CD8-positive, alpha-beta memory T cell (primary cell): ENCODE results near the gene SLC34A1. TPM values are rescaled to one million over a fixed set of nuclear protein-coding genes. Genes with fewer than 3 reads are reported as not detected.

ENCODE experiments used
- CTCF ChIA-PET: fragments of 350-600 bp; sonication (Branson Sonifier 250); formaldehyde crosslinking; loops from one replicate; lab custom pipeline; 2021; ENCODE audit warnings: antibody characterized with exemption; lab: Charles Lee
- POLR2A ChIA-PET: fragments of 350-600 bp; sonication (Branson Sonifier 250); formaldehyde crosslinking; loops from one replicate; lab custom pipeline; 2021; ENCODE audit warnings: antibody characterized with exemption; lab: Charles Lee
- DNase-seq, 5 donors: peaks; one replicate each; pipeline versions ENCODE4 v3.0.0 to v3.0.0-alpha.2; 2020 to 2022; ENCODE audit warnings: mixed read lengths in 1 of 5
- H3K27ac ChIP-seq: one replicate; pipeline ENCODE4 v1.7.0; 2013; ENCODE audit warnings: low read depth, mild to moderate bottlenecking, low read length, moderate library complexity
- H3K27me3 ChIP-seq: 2 replicates; pipeline ENCODE4 v1.7.0; 2013; ENCODE audit warnings: low read length, mild to moderate bottlenecking; ENCODE audit not compliant: insufficient read depth, poor library complexity, severe bottlenecking
- H3K36me3 ChIP-seq: 2 replicates; pipeline ENCODE4 v1.7.0; 2013; ENCODE audit warnings: mild to moderate bottlenecking, low read length, moderate library complexity; ENCODE audit not compliant: insufficient read depth
- H3K4me1 ChIP-seq: 2 replicates; pipeline ENCODE4 v1.7.0; 2013; ENCODE audit warnings: mild to moderate bottlenecking, low read length, moderate library complexity; ENCODE audit not compliant: insufficient read depth
- H3K4me3 ChIP-seq: 2 replicates; pipeline ENCODE4 v1.7.0; 2013; ENCODE audit warnings: mild to moderate bottlenecking, low read length
- H3K9me3 ChIP-seq: 2 replicates; pipeline ENCODE4 v1.7.0; 2013; ENCODE audit warnings: mild to moderate bottlenecking, low read length
- H3K27ac Mint-ChIP-seq, 8 donors: one replicate each; pipeline ENCODE4 v1.8.0; 2020 to 2021; ENCODE audit warnings: mixed read lengths in 8 of 8, mild to moderate bottlenecking in 6 of 8, inconsistent platforms in 3 of 8, moderate library complexity in 3 of 8
- H3K27me3 Mint-ChIP-seq, 2 donors: one replicate each; pipeline ENCODE4 v1.8.0; 2020 to 2021; ENCODE audit warnings: mixed read lengths in 2 of 2, mild to moderate bottlenecking in 1 of 2, moderate library complexity in 1 of 2
- H3K36me3 Mint-ChIP-seq, 3 donors: one replicate each; pipeline ENCODE4 v1.8.0; 2020 to 2021; ENCODE audit warnings: mixed read lengths in 3 of 3, inconsistent platforms in 1 of 3, mild to moderate bottlenecking in 1 of 3
- H3K4me1 Mint-ChIP-seq, 3 donors: one replicate each; pipeline ENCODE4 v1.8.0; 2020 to 2021; ENCODE audit warnings: mixed read lengths in 3 of 3, inconsistent platforms in 1 of 3, mild to moderate bottlenecking in 1 of 3
- H3K4me3 Mint-ChIP-seq, 7 donors: one replicate each; pipeline ENCODE4 v1.8.0; 2020 to 2021; ENCODE audit warnings: mixed read lengths in 7 of 7, mild to moderate bottlenecking in 6 of 7, moderate library complexity in 4 of 7, inconsistent platforms in 2 of 7
- H3K9me3 Mint-ChIP-seq, 5 donors: one replicate each; pipeline ENCODE4 v1.8.0; 2020 to 2022; ENCODE audit warnings: mixed read lengths in 5 of 5, mild to moderate bottlenecking in 3 of 5, moderate library complexity in 2 of 5, inconsistent platforms in 1 of 5
- polyA plus RNA-seq: library from polyadenylated mRNA; unstranded; fragments of 300-500 nt; fragmentation: Illumina TruSeq; gene quantifications from one replicate; pipeline ENCODE4 v1.2.3, GENCODE V29; 2021
- total RNA-seq, 2 experiments: library from RNA; stranded (reverse); gene quantifications; one replicate each; pipeline ENCODE4 v1.2.3, GENCODE V29; 2021

The SLC34A1 gene
- total and polyA plus RNA-seq, 3 experiments from 2014 or later = 0.09 to 0.17 TPM; not detected in 1

- Mint-ChIP-seq H3K36me3 (peaks cover 5 to 86% (median 19%) of the 10 kb centered on the region in 3 donors), H3K4me3 (peak overlapping the region in 1 of 7 donors; percentile 44), H3K4me1 (peaks cover 56 to 87% (median 60%) of the 10 kb centered on the region in 3 donors), H3K9me3 (peaks cover 0 to 2% (median 0%) of the 10 kb centered on the region in 5 donors), H3K27ac (peak overlapping the region in 4 of 8 donors; percentile 10 to 76 (median 48)), H3K27me3 (peaks cover 0 to 3% of the 10 kb centered on the region in 2 donors)
- H3K4me3 ChIP-seq = no peak overlapping the region
- peaks cover 83% of the 10 kb centered on the region for H3K4me1 ChIP-seq
- peaks cover 74% of the 10 kb centered on the region for H3K36me3 ChIP-seq
- no peaks in the 10 kb centered on the region for H3K9me3 ChIP-seq
- no peaks in the 10 kb centered on the region for H3K27me3 ChIP-seq
- ChIA-PET POLR2A (interaction anchor here (2.2 kb wide), 1 partner anchor 10 kb away, joined by 9 read pairs; the partner anchor contains the start of gene PRR7), CTCF (interaction anchor here (1.5 to 15.5 kb wide), 3 partner anchors 10 to 30 kb away, joined by 5 to 307 read pairs (median 6); partner anchors contain the start of genes F12 and PFN3)
- H3K27ac ChIP-seq = no peak overlapping the region
- no peak for DNase-seq
Measured at GRCh38 chr5:177435847-177436536, 51.8 kb downstream of the SLC34A1 start.

- no peak for DNase-seq
- POLR2A ChIA-PET = interaction anchor here (1.3 to 2.2 kb wide), 3 partner anchors 8 to 10 kb away, joined by 3 to 9 read pairs (median 9); partner anchors contain the start of gene PRR7
Measured at GRCh38 chr5:177437623-177438022, 53.4 kb downstream of the SLC34A1 start.

GRCh38 chr5:177438468-177438867 is 54.2 kb downstream of the SLC34A1 start:
- no peaks in the 10 kb centered on the region for H3K9me3 ChIP-seq
- Mint-ChIP-seq H3K9me3 (no peaks in the 10 kb centered on the region), H3K4me1 (peaks cover 43 to 75% (median 51%) of the 10 kb centered on the region in 3 donors), H3K27me3 (no peaks in the 10 kb centered on the region), H3K4me3 (peak overlapping the region in 2 of 7 donors; percentile 13 to 35), H3K27ac (peak overlapping the region in 6 of 8 donors; percentile 27 to 96 (median 67)), H3K36me3 (peaks cover 5 to 88% (median 19%) of the 10 kb centered on the region in 3 donors)
- H3K27ac ChIP-seq = no peak overlapping the region
- peaks cover 70% of the 10 kb centered on the region for H3K36me3 ChIP-seq
- H3K4me3 ChIP-seq = no peak overlapping the region
- no peaks in the 10 kb centered on the region for H3K27me3 ChIP-seq
- H3K4me1 ChIP-seq = peaks cover 59% of the 10 kb centered on the region
- no peak for DNase-seq
- POLR2A ChIA-PET = interaction anchor here (1.3 to 2.0 kb wide), 2 partner anchors 9 kb away, joined by 3 to 9 read pairs; no protein-coding TSS in a partner anchor
- CTCF ChIA-PET = interaction anchor here (1.2 to 20.8 kb wide), 8 partner anchors 9 to 59 kb away, joined by 3 to 326 read pairs (median 6); partner anchors contain the start of genes F12, GRK6, PDLIM7 and PFN3

More at GRCh38 chr5:177437623-177438022, 53.4 kb downstream of the SLC34A1 start:
- CTCF ChIA-PET = interaction anchor here (0.9 to 15.5 kb wide), 9 partner anchors 8 to 67 kb away, joined by 3 to 307 read pairs (median 6); partner anchors contain the start of genes F12, GRK6, PDLIM7 and PFN3
- no peak overlapping the region for H3K4me3 ChIP-seq
- peak overlapping the region in 3 of 8 donors; percentile 51 to 76 (median 72) for H3K27ac Mint-ChIP-seq
- peaks cover 47 to 78% (median 51%) of the 10 kb centered on the region in 3 donors for H3K4me1 Mint-ChIP-seq
- no peaks in the 10 kb centered on the region for H3K27me3 ChIP-seq
- H3K36me3 ChIP-seq = peaks cover 79% of the 10 kb centered on the region
- peaks cover 0 to 2% (median 0%) of the 10 kb centered on the region in 5 donors for H3K9me3 Mint-ChIP-seq
- peaks cover 5 to 90% (median 19%) of the 10 kb centered on the region in 3 donors for H3K36me3 Mint-ChIP-seq
- no peaks in the 10 kb centered on the region for H3K9me3 ChIP-seq
- no peak overlapping the region for H3K4me3 Mint-ChIP-seq
- H3K27me3 Mint-ChIP-seq = no peaks in the 10 kb centered on the region
- H3K4me1 ChIP-seq = peaks cover 68% of the 10 kb centered on the region
- no peak overlapping the region for H3K27ac ChIP-seq

GRCh38 chr5:177439518-177440053 is 55.4 kb downstream of the SLC34A1 start:
- no peak overlapping the region for H3K4me3 ChIP-seq
- CTCF ChIA-PET = interaction anchor here (1.2 to 20.8 kb wide), 7 partner anchors 9 to 50 kb away, joined by 3 to 326 read pairs (median 9); partner anchors contain the start of genes F12, GRK6 and PFN3
- H3K4me1 Mint-ChIP-seq = peaks cover 45 to 72% (median 46%) of the 10 kb centered on the region in 3 donors
- H3K27me3 Mint-ChIP-seq = no peaks in the 10 kb centered on the region
- no peak overlapping the region for H3K27ac ChIP-seq
- H3K27me3 ChIP-seq = no peaks in the 10 kb centered on the region
- peak overlapping the region in 7 of 8 donors; percentile 13 to 96 (median 93) for H3K27ac Mint-ChIP-seq
- H3K4me3 Mint-ChIP-seq = peak overlapping the region in 3 of 7 donors; percentile 9 to 67 (median 19)
- DNase-seq = no peak
- H3K36me3 ChIP-seq = peaks cover 59% of the 10 kb centered on the region
- no peaks in the 10 kb centered on the region for H3K9me3 ChIP-seq
- POLR2A ChIA-PET = interaction anchor here (0.7 to 2.4 kb wide), 2 partner anchors 11 to 13 kb away, joined by 3 to 14 read pairs; partner anchors contain the start of gene GRK6
- no peaks in the 10 kb centered on the region for H3K9me3 Mint-ChIP-seq
- H3K36me3 Mint-ChIP-seq = peaks cover 5 to 78% (median 19%) of the 10 kb centered on the region in 3 donors
- peaks cover 49% of the 10 kb centered on the region for H3K4me1 ChIP-seq

- peak overlapping the region; percentile 13 to 96 (median 93) for H3K27ac Mint-ChIP-seq
- no peaks in the 10 kb centered on the region for H3K27me3 ChIP-seq
- ChIA-PET CTCF (interaction anchor here (0.6 to 20.8 kb wide), 8 partner anchors 11 to 916 kb away, joined by 3 to 326 read pairs (median 8); partner anchors contain the start of genes F12, GRK6, PDLIM7 and PFN3), POLR2A (interaction anchor here (0.6 to 2.4 kb wide), 5 partner anchors 9 to 66 kb away, joined by 3 to 14 read pairs (median 3); partner anchors contain the start of gene GRK6)
- peak in 4 of 5 donors; percentile 38 to 65 (median 59) for DNase-seq
- H3K4me3 ChIP-seq = no peak overlapping the region
- H3K27ac ChIP-seq = peak overlapping the region; percentile 43
- H3K4me1 ChIP-seq = peaks cover 49% of the 10 kb centered on the region
- no peaks in the 10 kb centered on the region for H3K9me3 ChIP-seq
- H3K4me1 Mint-ChIP-seq = peaks cover 47 to 75% (median 53%) of the 10 kb centered on the region in 3 donors
- peak overlapping the region in 5 of 7 donors; percentile 9 to 67 (median 44) for H3K4me3 Mint-ChIP-seq
- H3K36me3 ChIP-seq = peaks cover 52% of the 10 kb centered on the region
- no peaks in the 10 kb centered on the region for H3K27me3 Mint-ChIP-seq
- peaks cover 5 to 70% (median 19%) of the 10 kb centered on the region in 3 donors for H3K36me3 Mint-ChIP-seq
- no peaks in the 10 kb centered on the region for H3K9me3 Mint-ChIP-seq
Measured at GRCh38 chr5:177440211-177440989, 56.2 kb downstream of the SLC34A1 start.

- POLR2A ChIA-PET = interaction anchor here (0.9 to 8.6 kb wide), 5 partner anchors 9 to 38 kb away, joined by 3 to 154 read pairs (median 7); partner anchors contain the start of gene GRK6
- peak overlapping the region; percentile 43 for H3K27ac ChIP-seq
- H3K27me3 ChIP-seq = no peaks in the 10 kb centered on the region
- no peaks in the 10 kb centered on the region for H3K9me3 ChIP-seq
- DNase-seq = no peak
- peaks cover 51% of the 10 kb centered on the region for H3K4me1 ChIP-seq
- H3K4me3 ChIP-seq = no peak overlapping the region
- Mint-ChIP-seq H3K4me1 (peaks cover 55 to 77% (median 61%) of the 10 kb centered on the region in 3 donors), H3K9me3 (no peaks in the 10 kb centered on the region), H3K36me3 (peaks cover 5 to 64% (median 19%) of the 10 kb centered on the region in 3 donors), H3K27ac (peak overlapping the region in 5 of 8 donors; percentile 65 to 94 (median 76)), H3K27me3 (no peaks in the 10 kb centered on the region), H3K4me3 (no peak overlapping the region)
- CTCF ChIA-PET = interaction anchor here (1.3 to 20.8 kb wide), 7 partner anchors 12 to 56 kb away, joined by 3 to 326 read pairs (median 47); partner anchors contain the start of genes F12, GRK6, PDLIM7 and PFN3
- H3K36me3 ChIP-seq = peaks cover 49% of the 10 kb centered on the region
Measured at GRCh38 chr5:177440990-177441780, 57.0 kb downstream of the SLC34A1 start.
